GM19351 (cell line): Measurements from ENCODE around the gene HHIPL2.

Source experiments
- ATAC-seq: cut with Tn5 transposase; IDR thresholded peaks from one replicate; pipeline ENCODE4 v1.9.1; 2021; ENCODE audit warnings: mild to moderate bottlenecking, moderate library complexity; ENCODE audit not compliant: unreplicated experiment

Gene HHIPL2

DNA sequence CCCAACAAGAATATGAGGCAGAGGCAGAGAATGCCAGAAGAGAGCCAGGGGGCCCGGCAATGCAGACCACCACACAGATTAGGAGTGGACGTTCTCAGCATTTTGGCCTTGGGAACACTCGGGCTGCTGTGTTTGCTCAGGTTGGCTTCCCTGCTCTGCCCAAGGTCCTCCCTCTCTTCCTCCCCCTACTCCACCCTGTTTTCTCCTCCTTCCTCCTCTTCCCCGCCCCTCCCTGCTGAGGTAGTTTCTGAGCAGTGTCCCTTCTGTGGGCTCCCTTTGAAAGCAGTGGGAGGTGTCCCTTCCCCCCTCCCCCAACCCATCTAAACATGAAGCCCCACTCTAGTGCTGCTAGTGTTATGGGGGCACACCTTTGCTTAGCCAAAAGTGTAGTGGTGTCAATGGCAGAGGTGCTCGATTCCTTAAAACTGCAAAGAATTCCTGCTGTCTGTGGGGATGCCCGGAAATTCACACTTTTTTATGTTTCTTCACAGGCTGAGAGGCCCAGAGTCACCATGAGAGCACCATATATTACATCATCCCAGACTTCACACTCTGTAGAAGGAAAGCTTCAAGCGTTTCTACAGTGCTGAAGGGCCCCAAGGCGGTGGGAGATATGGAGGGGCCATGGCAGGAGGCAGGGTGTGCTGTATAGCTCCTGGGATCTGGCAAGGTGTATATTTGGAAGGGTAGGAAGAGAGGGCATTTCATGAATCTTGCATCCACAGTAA is at the start of gene HHIPL2:
Gene HHIPL2, minus strand, starts transcription at position 161 of the 728 bp plus-strand sequence. Its CDS starts 60 bp downstream, at position 101.
- no peak for ATAC-seq

DNA sequence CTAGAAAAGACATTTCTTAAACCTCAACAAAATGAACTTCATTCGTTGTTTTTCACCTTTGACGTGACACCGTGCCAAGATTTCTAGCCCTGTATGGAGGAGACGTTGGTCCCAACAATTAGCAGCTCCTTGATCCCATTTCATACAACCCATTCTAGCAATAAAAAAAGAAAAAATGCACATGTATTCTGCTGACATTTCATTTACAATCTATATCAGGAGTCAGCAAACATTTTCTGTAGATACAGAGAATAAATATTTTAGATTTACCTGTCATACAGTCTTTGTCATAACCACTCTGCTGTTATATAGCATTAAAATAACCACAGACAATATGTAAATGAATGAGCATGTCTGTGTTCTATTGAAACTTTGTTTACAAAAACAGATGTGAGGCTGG is 48.8 kb upstream of the HHIPL2 start:
- ATAC-seq, result no peak

DNA sequence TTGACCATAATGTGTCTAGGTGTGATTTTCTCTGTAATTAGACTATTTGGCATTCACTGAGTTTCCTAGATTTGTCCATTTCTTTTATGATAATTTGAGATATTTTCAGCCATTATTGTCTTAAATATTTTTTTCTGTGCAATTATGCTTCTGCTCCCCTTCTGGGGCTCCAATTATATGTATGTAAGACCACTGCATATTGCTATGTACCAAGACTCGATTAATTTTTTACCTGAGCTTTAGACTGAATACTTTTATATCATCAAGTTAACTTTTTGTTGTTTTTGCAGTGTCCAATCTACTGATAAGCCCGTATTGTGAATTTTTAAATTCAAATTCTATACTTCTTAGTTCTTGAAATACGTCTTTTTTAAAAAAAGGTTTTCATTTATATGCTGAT is 46.9 kb upstream of the HHIPL2 start:
- ATAC-seq, result no peak

DNA sequence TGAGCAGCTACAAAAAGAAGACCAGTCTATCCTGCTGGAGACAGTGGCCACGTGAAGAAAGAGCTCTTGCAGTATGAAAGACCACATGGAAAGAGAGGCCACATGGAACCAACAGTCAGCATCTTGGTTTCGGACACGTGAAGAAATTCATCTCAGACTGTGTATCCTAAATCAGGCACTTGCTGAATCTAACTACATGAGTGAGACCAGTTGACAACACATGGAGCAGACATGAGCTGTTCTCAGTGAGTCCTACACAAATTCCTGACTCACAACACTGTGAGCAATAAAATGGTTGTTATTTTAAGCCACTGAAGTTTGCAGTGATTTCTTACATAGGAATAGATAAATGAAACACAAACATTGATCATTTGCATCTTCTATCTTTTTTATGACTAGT is 44.3 kb upstream of the HHIPL2 start:
- no peak for ATAC-seq

DNA sequence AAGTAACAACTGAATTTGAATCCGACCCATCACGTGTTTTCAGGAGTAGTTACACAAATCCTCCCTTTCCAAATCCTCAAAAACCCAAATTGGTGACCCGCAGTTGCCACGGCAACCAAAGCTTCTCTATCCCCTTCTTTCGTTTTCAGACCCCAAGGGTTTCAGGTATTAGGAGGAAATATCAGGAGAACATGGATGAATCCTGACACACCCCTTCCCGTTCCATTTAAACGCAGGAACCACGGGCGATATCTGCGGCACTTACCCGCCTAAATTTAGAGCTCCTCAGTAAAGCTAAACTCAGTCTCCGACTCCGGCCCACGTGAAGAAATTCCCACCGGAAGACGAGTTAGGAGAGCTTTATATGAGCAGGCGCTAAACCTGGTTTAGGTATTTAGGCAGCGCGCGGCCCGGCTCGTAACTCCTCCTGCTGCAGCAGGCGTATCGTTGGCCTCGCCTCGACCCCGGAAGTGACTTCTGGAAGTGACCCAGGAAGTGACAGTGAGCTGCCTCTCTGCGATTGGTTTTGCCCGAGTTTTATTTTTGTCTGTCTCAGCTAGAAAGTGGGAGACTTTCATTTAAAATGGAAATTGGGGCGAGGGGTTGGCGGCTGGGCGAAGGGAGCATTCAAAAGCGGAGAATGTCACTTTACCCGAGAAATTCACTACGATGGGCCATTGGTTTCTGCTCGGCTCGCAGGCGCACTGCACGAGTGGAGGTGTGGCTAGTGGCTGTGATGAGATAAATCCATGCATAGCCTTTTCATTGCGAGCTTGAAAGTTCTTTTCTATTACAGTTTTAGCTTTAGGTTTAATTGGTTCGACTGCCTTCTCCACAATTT is 41.8 kb upstream of the HHIPL2 start, which contains the start of gene TAF1A:
Gene TAF1A, minus strand, starts transcription at position 472 of the 841 bp plus-strand sequence.
- peak; percentile 99 for ATAC-seq

DNA sequence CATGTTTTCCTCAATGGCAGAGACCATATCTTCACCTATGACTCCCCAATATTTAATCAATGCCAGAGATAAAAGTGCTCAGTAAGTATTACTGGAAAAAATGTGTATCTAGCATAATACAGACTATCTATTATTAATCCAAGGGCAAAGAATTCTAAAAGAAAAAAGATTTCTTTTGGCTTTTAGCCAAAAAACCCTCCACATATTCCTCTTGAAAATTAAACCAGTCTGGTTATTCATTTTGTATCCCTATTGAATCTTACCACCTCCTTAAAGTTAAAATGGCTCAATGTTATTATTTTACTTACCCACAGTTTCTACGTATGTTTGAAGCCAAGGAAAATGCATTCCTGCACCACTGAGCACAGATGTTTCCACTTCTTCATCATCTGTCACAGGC is 40.2 kb upstream of the HHIPL2 start:
- ATAC-seq, result no peak

DNA sequence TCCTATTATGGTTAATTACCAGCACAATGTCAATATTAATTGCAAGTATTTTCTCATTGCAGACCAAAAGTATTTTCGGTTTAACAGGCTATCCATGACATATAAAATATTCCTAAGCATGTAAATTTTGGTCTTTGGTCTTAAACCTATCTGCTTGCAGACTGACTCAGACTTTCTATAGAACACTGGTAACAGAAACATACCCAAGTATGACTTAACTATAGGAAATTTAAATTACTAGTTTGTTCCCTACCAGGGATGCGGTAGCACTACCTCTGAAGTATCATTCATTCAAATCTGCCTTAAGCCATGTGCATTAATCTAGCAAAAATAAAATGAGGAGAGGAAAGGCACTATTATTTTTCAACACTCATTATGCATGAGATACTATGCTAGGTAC is 38.9 kb upstream of the HHIPL2 start:
- no peak for ATAC-seq

DNA sequence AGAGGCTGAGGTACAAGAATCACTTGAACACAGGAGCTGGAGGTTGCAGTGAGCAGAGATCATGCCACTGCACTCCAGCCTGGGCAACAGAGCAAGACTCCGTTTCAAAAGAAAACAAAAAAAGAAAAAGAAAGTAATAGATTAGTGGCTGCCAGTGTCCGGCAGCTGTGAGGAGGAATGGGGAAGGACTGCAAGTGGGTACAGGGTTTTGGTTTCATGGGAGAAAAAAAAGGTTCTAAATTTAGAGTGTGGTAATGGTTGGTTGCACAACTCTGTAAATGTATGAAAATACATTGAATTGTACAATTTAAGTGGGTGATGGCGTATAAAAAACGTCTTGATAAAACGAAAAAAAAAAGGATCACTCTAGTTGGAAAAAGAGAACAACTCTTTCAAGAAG is 35.2 kb upstream of the HHIPL2 start:
- peak; percentile 82 for ATAC-seq

DNA sequence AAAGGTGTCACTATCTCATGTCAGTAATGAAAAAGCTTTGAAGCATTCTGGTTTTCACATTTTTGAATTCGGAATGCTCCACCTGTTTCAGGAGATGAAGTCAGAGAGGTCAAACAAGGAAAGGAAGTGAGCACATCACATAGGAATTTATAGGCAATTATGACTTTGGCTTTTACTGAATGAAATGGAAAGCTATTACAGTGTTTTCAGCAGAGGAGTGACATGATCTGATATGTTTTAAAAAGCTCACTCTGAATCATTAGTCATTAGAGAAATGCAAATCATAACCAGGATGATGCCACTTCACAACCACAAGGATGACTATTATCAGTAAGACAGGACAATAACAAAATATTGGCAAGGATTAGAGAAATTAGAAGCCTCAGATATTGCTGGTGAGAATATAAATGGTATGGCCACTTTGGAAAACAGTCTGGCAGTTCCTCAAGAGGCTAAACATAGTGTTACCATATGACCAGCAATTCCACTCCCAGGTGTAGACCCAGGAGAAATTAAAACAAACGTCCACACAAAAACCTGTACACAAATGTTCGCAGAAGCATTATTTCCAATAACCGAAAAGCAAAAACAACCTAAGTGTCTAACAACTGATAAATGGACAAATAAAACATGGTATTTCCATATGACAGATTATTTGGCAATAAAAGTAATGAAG is 34.3 kb upstream of the HHIPL2 start:
- ATAC-seq, result peak; percentile 72

DNA sequence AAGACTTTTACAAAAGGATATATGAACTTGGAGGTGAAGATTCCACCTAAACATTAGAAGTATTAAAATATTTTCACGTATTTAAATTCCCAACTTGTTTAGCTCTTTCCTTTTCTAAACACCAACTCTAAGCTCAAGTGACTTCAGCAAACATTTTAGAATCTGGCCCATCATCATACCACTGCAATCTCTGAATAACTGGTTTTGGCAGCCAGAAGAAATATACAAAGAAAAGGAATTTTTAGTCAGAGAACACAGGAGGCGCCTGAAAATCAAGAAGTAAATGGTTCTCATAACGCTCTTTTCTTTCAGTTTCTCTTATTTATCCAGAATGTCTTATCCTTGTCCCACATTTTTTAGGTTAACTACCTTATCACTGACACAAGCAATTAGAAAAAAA is 31.4 kb upstream of the HHIPL2 start:
- no peak for ATAC-seq

DNA sequence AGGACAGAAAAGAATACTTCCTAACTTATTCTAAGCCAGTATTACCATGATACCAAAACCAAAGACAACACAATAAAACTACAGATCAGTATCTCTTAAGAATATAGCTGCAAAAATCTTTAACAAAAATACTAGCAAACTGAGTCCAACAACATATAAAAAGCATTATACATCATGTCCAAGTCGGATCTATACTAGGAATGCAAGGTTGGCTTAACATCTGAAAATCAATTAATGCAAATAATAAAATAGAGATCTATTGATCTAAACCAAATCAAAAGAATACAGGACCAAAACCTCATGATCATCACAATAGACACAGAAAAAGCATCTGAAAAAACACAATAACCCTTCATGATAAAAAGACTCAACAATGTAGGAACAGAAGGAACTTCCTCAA is 22.9 kb upstream of the HHIPL2 start:
- no peak for ATAC-seq

DNA sequence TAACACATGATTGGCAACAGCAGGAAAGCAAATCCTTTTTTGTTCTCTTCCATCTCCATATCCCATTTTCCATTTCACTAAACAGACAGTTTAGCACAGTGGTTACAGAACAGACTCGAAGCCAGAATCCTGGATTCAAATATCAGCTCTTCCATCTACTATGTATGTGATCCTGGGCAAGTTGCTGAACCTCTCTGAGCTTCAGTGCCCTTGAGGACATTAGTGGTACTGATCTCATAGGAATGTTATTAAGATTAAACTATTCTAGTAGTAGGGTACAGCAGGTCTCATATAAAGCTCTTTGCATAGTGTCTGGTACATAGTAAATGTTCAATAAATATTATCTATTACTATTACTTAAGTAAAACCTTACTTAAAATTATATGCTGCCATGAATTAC is 13.8 kb upstream of the HHIPL2 start:
- no peak for ATAC-seq

DNA sequence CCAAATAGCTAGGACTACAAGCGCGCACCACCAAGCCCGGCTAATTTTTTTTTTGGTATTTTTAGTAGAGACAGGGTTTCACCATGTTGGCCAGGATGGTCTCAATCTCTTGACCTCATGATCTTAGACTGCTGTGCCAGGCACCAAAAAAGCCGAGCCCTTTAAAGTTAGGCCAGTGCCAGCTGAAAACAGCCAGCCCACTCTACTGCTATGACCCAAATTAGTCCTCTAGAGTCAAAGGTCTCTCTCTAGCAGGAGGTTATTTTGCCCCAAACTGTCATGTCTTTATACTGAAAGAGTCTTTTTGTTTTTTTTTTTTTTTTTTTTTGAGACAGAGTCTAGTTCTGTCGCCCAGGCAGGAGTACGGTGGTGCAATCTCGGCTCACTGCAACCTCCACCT is 9.7 kb upstream of the HHIPL2 start:
- ATAC-seq, result no peak

DNA sequence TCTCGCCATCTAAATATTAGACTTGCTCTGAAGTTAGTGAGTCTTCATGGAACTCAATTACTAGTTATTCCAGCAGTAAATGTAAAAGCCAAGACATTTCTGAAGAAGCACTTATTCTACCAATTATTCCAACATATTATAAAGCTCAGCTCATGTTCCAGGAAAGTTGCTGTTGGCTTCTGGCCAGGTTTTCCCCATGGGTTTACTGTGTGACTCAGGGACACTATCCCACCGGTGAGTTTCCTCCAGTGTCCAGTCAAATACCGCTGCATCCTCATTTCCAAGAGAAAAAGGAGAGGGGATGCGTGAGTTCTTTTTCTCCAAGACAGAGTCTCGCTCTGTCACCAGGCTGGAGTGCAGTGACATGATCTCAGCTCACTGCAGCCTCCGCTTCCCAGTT is 9.2 kb upstream of the HHIPL2 start:
- ATAC-seq, result no peak

DNA sequence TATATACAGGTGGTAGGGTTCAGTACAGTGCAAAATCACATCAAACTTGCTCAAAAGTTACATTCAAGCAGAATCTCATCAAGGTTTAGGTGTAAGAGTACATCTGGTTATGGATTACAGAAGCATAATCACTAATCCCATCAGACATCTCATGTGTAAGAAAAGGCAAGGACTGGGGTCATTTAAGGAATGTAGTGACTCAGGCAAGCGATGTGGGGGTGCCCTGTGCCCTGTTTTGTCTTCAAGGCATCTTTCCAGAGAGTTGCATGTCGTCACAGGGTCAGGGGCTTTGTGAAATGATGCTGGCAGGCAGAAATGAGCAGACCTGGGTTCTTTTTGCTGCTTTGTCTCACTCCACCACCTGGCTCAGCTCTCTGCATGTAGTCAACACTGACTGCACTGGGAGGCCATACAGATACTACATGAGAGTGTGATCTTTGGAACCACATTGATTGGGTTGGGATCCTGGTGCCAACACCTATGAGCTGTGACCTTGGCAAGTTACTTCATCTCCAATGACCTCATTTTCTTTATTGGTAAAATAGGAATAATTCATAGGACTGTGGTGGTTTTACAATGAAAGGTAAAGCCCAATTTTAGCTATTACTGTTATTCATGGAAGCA is 8.2 kb upstream of the HHIPL2 start:
- no peak for ATAC-seq

DNA sequence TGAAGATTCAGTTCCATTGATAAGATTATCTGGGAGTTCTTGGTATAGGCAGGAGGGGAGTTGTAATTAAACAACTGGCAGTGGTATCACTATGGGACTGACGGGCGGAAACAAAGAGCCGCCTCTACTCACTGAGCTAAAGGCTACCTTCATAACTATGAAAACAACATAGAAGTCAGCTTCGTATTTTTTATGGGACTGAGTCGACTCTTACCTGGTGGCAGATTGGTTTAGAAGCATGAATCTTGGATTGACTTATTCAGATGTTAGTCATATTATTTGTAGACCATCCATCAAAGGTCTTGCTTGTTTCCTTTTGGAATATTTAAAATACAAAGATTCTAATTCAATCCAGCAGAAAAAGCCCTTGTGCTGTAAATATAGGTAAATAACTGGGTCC is 6.3 kb upstream of the HHIPL2 start:
- no peak for ATAC-seq

DNA sequence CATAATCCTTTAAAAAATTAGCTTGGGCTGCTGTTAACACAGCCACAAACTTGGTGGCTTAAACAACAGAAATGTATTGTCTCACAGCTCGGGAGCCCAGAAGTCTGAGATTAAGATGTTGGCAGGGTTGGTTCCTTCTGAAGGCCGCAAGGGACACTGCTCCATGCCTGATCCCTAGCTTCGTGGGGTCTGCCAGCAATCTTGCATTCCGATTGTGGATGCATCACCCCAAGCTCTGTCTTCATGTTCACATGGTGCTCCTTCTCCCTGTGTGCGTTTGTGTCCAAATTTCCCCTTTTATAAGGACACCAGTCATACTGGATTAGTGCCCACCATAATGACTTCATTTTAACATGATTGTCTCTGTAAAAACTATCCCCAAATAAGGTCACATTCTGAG is 5.0 kb upstream of the HHIPL2 start:
- no peak for ATAC-seq

DNA sequence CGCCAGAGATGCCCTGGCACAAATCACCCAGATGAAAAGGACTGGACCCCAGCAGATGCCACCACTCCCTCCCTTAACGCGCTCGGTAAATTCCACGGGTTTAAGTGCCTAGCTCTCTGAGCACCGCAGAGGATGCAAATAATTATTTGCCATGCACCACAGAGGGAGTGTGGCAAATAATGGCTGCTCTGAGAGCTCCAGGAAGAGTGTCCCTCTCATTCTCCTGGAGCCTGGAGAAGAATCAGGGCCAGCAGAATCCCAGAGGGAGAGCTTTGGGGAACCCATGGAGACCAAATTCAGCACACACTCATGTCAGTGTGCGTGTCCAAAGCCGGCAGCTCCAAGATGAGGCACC is 667 bp downstream of the HHIPL2 start:
- ATAC-seq, result no peak

DNA sequence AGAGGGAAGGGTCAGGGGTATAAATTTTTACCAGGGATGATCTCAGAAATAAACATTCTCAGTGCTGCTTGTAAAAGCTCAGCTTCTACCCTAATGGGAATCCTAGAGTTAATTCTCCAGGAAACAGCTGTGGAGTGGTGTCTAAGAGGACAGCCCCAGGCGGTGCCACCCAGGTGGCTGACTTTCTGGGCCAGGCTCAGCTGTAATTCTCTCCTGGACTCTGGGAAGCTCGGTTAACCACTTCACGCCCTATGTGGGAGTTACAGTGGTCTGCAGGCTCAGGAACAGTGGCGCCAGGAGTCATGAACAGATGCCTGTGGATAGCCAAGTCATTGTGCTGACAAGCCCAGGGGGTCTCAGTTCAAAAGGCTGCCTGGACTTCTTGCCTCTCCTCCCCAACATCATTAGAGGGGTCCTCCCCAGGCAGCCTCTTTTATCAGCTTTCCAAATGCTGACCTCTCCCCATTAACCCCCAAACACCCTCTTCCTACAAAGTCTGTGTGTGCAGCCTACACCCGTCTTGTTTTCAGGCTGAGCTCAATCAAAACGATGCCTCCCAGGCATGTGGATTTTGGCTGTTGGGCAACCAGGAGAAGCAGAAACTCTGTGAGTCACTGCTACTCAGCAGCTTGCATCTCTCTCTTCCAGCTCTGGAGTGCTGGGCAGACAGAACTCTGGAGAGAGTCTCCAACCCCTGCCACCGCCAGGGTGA is 1.2 kb downstream of the HHIPL2 start:
- ATAC-seq, result no peak

DNA sequence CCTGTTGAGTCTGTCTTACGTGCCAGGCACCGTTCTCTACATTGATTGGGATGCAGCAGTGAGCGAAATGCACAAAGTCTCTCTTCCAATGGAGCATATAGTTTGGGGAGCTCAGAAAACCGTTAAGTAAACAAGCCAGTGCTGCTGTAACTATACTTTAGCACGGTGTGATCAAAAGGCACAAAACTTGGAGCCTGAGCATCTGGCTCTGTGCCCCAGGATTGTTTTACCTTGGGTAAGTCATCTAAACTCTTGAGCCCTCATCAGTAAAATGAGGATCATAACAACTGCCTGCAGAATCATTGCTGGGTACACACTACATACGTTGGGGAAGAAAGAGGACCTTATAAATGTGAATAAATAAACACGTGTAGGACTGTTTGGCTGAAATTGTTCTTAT is 1.8 kb downstream of the HHIPL2 start:
- ATAC-seq, result no peak

DNA sequence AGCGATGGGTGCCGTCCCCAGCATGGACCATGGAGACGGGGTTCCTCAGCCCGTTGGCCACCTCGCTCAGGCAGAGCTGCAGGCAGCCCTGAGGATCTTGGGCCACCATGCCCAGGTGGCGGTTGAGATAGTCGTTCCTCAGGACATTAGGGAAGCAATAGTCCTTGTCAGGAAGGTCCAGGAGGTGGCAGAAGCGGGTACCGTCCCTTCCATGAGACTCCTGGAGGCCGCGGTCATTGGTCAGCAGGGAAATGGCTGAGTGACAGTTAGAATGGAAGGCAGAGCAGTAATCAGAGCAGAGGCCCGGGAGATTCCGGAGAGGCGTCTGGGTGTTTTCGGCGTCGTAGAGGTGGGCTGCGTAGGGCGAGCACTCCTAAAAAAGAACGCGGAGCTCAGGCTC is 4.1 kb downstream of the HHIPL2 start:
- no peak for ATAC-seq
